ENCODE data around the gene LRP3.

- no peak for TF ChIP-seq FOXA1 (IDR thresholded peaks at IDR 0.05)
- TF ChIP-seq NFRKB (IDR thresholded peaks at IDR 0.05): no peak
- TF ChIP-seq BHLHE40 (IDR thresholded peaks at IDR 0.05; ENCODE audit: borderline replicate concordance): no peak
Measured at GRCh38 chr19:33257828-33258227, 63.7 kb downstream of the LRP3 start.

Measured in HEK293T (cell line).